GM18858 (cell line): Measurements from ENCODE around the gene CLCN7.

ENCODE experiments used
- ATAC-seq: cut with Tn5 transposase; IDR thresholded peaks from one replicate; pipeline ENCODE4 v1.9.1; 2021; ENCODE audit not compliant: unreplicated experiment

CLCN7 gene

DNA sequence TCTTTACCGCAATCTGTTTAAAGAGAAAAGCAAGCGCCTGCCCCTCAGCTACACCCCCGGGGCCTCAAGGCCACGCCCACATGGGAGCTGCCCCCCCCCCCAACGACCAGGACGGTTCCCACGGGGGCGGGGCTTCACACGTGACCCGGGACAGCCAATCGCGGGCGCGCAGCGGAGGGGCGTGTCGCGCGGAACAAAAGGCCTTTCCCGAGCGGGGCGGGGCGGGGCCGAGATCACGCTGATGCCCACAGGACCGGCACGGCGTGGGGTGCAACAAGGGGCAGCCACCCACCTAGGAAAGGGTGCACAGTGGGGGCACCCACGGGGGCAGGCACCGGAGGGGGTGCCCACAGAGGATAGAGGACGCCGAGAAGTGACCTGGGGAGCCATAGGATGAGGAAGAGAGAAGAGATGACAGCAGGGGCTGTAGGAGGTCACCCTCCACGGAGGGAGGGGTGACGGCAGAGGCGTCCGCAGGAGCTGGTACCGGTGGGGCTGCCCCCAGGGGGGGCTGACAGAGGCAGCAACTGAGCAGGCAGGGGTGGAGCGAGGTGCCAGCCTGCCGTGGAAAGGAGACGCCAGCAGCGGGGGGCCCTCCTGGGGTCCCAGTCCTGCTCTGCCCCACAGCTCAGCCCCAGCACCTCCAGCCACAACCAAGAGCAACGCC lies 66.5 kb downstream of the CLCN7 start:
- ATAC-seq: peak; percentile 52

DNA sequence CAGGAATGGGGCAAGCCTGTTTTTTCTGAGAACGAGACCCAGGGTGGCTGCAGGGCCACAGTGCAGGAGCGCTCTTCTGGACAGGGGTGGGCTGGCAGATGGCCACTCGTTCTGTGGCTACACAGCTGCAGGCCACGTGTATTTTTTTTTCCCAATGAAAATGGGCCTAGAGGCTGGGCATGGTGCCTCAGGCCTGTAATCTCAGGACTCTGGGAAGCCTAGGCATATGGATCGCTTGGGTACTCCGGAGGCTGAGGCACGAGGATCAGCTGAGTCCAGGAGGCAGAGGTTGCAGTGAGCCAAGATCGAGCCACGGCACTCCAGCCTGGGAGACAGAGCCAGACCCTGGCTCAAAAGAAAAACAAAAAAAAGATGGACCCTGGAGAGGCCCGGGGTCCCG lies 67.1 kb downstream of the CLCN7 start:
- no peak for ATAC-seq

DNA sequence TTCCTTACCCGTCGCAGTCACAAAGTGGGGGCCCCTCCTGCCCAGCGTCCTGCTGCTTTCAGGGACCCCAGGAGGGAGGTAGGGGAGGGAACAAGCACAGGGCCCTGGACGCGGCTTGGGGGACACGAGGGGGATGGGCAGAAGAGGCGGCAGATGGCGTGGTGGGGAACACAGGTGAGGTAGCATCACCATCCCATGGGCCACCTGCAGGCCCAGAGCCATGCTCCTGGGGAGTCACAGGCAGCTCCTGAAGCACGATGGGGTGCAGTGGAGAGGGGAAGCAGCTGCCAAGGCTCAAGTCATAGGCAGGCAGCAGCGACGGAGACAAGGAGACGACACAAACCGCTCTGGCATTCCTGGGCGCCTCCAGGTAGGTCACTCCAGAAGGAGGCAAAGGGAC lies 71.1 kb downstream of the CLCN7 start:
- no peak for ATAC-seq

DNA sequence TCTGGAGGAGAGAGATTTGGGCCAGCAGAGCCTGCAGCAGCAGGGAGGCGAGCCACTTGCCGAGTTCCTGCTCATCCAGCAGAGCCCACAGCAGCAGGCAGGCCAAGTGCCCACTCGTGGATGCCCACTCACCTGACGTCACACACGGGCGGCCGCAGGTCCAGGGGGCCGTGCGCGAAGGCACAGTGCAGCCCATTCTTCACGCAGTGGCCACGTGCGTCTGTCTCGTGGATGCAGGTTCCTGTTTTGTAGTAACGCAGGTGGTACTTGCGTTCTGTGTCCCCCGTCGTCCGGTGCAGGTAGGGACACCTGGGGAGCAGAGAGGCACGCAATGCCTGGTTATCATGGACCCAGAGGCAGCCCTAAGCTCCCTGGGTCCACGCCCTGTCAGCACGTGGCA lies 71.8 kb downstream of the CLCN7 start:
- ATAC-seq: no peak

DNA sequence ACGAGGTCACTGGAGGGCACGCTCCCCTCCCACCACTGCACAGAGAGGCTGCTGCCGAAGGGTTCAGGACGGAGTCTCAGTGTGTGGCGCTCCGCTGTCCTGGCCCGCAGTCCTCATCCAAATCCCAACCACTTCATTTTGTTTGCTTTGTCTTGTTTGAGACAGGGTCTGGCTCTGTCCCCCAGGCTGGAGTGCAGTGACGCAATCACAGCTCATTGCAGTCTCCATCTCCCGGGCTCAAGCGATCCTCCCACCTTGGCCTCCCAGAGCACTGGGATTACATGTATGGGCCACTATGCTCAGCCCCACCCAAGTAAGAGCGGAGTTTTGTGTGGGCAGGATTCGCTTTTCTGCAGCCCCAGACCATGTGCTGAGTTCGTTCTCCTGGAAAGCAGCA lies 73.1 kb downstream of the CLCN7 start:
- no peak for ATAC-seq

DNA sequence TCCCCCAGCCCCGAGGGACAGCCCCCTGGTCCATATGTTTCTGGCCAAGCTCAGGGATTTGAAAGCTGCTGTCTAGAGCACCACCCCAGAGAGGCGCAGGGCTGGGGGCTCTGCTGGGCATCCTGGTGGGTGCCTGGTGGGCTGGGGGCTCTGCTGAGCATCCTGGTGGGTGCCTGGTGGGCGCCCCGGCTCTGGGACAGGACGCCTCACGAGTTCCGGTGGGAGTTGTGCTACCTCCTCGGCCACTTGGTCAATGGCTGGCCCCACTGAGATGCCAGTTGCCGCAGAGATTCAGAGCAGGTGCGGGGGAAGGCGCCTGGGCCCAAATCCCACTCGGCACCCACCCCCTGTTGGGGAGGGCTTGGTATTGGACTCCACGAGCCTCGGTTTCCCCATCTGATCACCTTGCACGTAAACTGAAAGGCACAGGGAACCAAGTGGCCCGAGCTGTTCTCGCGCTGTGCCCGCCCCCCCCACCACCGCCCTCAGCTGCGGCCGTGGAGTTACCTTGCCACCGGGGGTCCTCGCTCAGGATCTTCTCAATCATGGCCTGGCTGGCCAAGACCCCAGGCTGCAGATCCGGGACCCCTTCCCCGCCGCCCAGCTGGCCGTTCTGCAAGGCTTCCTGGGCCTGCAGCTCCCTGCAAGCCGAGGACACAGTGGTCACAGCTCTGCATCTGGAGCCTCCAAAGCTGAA lies 73.6 kb downstream of the CLCN7 start:
- no peak for ATAC-seq

DNA sequence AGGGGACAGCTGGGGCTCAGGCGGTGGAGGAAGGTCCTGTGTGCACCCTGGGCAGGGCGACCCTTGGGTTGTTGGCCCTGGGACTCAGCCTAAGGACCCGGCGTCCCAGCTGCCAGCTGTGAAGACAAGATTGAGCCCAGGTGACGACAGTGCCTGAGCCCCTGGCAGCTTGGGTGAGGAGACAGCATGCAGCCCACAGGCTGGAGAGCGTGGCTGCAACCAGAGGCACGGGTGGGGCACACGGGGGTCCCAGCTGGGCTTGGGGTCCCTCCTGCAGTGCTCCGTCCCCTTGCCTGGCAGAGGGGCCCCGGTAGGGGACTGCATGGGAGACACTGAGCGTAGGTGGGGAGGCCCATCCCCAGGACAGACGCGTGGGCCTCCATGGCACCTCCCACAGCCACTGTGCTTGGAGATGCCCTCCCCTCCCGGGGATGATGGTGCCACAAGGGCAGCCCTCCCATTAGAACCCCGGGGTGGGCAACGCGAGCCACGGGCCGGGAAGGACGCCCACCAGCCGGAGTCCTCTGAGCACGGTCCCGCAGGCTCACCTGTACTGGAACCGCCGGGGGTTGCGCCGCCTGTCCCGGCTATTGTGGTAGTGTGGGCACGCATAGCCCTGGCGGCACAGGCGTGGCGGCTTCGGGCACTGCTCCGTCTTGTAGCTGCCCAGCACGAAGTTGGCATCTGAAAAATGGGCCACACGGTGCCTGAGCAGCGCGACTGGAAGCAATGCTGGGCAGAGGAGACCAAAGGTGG lies 75.8 kb downstream of the CLCN7 start:
- no peak for ATAC-seq

DNA sequence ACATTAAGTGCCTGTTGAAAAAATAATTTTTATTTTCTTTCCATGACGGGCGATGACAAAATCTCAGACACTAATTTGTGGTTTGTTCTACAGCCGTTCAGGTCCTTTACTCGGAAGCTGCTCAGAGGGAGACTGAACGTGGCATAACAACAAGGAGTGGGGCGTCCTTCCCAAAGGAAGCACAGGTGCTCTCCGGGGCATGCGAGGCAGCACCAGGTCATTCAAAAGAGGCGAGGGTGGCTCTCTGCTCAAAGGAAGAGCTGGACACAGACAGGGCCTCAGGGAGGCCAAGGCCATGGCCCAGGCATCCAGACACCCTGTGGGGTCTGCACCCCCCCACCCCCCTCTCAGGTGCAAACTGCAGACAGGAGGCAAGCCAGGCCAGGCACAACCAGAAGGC lies 76.5 kb downstream of the CLCN7 start:
- ATAC-seq: no peak

DNA sequence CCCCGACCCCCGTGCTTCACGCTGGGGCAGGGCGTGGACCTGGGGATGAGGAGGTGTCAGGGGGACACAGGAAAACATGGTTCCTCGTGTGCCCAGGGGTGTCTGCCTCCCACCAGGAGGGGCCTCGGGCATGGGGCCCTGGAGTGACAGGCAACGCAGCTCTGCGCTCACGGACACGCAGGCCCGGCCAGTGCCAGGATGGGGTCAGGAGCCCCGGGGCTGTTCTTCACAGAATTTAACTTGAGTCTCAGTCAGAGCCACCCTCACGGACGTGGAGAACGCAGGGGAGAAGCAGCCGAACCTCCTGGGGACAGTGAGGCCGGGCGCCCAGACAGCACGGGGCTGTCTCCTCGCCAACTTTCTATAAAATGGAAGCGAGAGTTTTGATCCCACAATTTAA lies 77.0 kb downstream of the CLCN7 start:
- no peak for ATAC-seq

DNA sequence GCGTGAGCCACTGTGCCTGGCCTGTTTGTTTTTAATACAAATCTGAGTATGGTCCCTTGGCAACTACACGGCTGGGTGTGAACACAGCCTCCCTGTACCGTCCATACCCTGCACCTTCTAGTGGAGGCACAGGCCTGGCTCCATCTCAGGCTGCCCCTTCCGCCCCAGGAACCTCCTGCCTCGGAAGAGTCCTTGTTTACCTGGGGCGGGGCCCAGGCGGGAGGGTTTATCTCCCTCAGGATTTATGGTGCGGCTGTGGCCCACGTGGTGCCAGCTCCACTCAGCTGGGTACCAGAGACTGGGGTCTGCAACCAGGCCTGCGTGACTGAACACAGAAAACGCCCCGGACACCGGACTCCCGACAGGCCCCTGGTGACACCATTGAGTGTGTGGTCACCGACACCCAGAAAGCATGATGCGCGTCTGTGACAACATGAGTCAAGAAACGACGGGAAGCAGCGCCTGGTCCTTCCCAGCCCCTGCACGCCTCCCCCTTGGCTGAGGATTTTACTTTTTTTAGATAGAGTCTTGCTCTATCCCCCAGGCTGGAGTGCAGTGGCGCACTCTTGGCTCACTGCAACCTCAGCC lies 79.3 kb downstream of the CLCN7 start:
- no peak for ATAC-seq
